Heart left ventricle (tissue), 16 donors: ENCODE data around the gene FDX2. TPM values are rescaled to one million over a fixed set of nuclear protein-coding genes. Genes with fewer than 3 reads are reported as not detected.

Experiments used
- ATAC-seq, 4 donors: fragments of 200-7000 bp; cut with Tn5 transposase; one replicate each; pipeline ENCODE4 v1.9.1; 2020 to 2022; ENCODE audit warnings: moderate library complexity in 4 of 4, mild to moderate bottlenecking in 3 of 4, moderate number of reproducible peaks in 1 of 4
- DNase-seq, 5 donors: peaks; one replicate each; pipeline ENCODE4 v3.0.0-alpha.2; 2020
- H3K27ac ChIP-seq, 12 donors: fragments of 200-600 bp; sonication (generic) in 4 of 12; one replicate each; pipeline versions ENCODE4 v1.5.0 to v1.8.0; 2016 to 2022; ENCODE audit warnings: mild to moderate bottlenecking in 2 of 12
- H3K27me3 ChIP-seq, 9 donors: fragments of 200-600 bp; sonication (generic) in 2 of 9; one replicate each; pipeline versions ENCODE4 v1.5.1 to v1.8.0; 2016 to 2022; ENCODE audit warnings: mild to moderate bottlenecking in 3 of 9
- H3K36me3 ChIP-seq, 9 donors: fragments of 200-600 bp; sonication (generic) in 2 of 9; one replicate each; pipeline versions ENCODE4 v1.5.0 to v1.8.0; 2018 to 2022; ENCODE audit warnings: mild to moderate bottlenecking in 2 of 9
- H3K4me1 ChIP-seq, 12 donors: fragments of 200-600 bp; sonication (generic) in 4 of 12; one replicate each; pipeline versions ENCODE4 v1.5.0 to v1.8.0; 2016 to 2022; ENCODE audit warnings: mild to moderate bottlenecking in 3 of 12
- H3K4me3 ChIP-seq, 12 donors: fragments of 200-600 bp; sonication (generic) in 4 of 12; one replicate each; pipeline versions ENCODE4 v1.5.0 to v1.8.0; 2017 to 2022; ENCODE audit warnings: mild to moderate bottlenecking in 9 of 12, moderate library complexity in 4 of 12
- H3K9me3 ChIP-seq, 12 donors: fragments of 200-600 bp; sonication (generic) in 4 of 12; one replicate each; pipeline versions ENCODE4 v1.5.0 to v1.8.0; 2016 to 2022; ENCODE audit warnings: mild to moderate bottlenecking in 1 of 12
- POLR2A ChIP-seq, 2 donors: fragments of 450-650 bp; IDR thresholded peaks; one replicate each; pipeline ENCODE4 v1.6.1; 2017; ENCODE audit warnings: antibody characterized with exemption in 2 of 2, mild to moderate bottlenecking in 2 of 2, moderate library complexity in 2 of 2
- WGBS, 4 donors: extraction: QIAGEN DNeasy Blood & Tissue Kit in 2 of 4; methylation state at CpG; one replicate each; pipeline versions ENCODE4 v1.1.5 to v1.1.7; 2013 to 2018; 5-methylcytosine and 5-hydroxymethylcytosine counted together
- intact Hi-C, 10 donors: fragments of 100-400 bp; cut with DNase I; formaldehyde crosslinking; loops; one replicate each; pipeline versions ENCODE4 v1.11.1 to v1.14.2; 2022
- polyA plus RNA-seq, 2 donors: library from polyadenylated mRNA; stranded (reverse); fragments of 200-250 nt; gene quantifications; one replicate each; pipeline ENCODE4 v1.2.3, GENCODE V29; 2013
- total RNA-seq, 9 donors: library from RNA; depleted of rRNA in 2 of 9; stranded (reverse); fragments of >200 nt in 2 of 9; fragmentation: NEBNext Ultra II Directional in 3 of 9; extraction: Animal tissue kit (Norgen Biotek cat#: 25700) in 3 of 9; gene quantifications; one replicate each; pipeline versions ENCODE4 v1.1.0 to v1.2.4, GENCODE V29; 2016 to 2023
- TF ChIP-seq, protein P1 (sequence below), 12 donors: fragments of 200-600 bp; sonication (generic) in 4 of 12; IDR thresholded peaks; one replicate each; pipeline versions ENCODE4 v1.5.0 to v1.8.0; 2018 to 2022; ENCODE audit warnings: antibody characterized with exemption in 12 of 12, mild to moderate bottlenecking in 5 of 12
- donor health status: ischemic (EF 13 %, LVEDD 7.1; RV severe dilation, severe dysfunction).
- donor health status: healthy with polysubstance abuse.
- donor health status: DM: no; HTN: yes; CAD: no.
- donor health status: DM: no; HTN: no; CAD: no.
- donor health status: ischemic (EF 25% LVEDD 6.9; RV normal size, moderate dysfunction).
- donor health status: ischemic (EF 25% LVEDD 5.7; RV mildly dilated, moderate dysfunction).
- donor health status: healthy.
- donor health status: DM: yes; HTN: yes; CAD: no.
- donor health status: ischemic (EF 35%, LVEDD 5.7; RV mildly dilated, moderate dysfunction).
- donor health status: nonischemic (EF 11% LVEDD 7.7; RV severe dilation, severe dysfunction).
- donor health status: DM: yes; HTN: yes; CAD: no.
- donor health status: PGD.
- donor health status: ischemic (EF 29% LVEDD 5.4; RV normal size, mild dysfunction).
- donor health status: nonischemic (EF 23%, LVEDD 6.1; RV moderate dilation, normal function).

The FDX2 gene
- total and polyA plus RNA-seq, 11 donors, result 12.8 to 37.3 (median 18.3) TPM

GRCh38 chr19:10335352-10335985 lies 19.7 kb upstream of the FDX2 start:
- WGBS, 4 donors, result 46 to 59% (median 54%) methylated on average over 17 to 26 of the region's 26 CpGs
- H3K27me3 ChIP-seq, result no peaks in the 10 kb centered on the region
- no peaks in the 10 kb centered on the region for H3K9me3 ChIP-seq
- no peak for TF ChIP-seq POLR2A (IDR thresholded peaks at IDR 0.05)
- TF ChIP-seq, protein P1, sequence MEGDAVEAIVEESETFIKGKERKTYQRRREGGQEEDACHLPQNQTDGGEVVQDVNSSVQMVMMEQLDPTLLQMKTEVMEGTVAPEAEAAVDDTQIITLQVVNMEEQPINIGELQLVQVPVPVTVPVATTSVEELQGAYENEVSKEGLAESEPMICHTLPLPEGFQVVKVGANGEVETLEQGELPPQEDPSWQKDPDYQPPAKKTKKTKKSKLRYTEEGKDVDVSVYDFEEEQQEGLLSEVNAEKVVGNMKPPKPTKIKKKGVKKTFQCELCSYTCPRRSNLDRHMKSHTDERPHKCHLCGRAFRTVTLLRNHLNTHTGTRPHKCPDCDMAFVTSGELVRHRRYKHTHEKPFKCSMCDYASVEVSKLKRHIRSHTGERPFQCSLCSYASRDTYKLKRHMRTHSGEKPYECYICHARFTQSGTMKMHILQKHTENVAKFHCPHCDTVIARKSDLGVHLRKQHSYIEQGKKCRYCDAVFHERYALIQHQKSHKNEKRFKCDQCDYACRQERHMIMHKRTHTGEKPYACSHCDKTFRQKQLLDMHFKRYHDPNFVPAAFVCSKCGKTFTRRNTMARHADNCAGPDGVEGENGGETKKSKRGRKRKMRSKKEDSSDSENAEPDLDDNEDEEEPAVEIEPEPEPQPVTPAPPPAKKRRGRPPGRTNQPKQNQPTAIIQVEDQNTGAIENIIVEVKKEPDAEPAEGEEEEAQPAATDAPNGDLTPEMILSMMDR (IDR thresholded peaks at IDR 0.05), result peak in 1 of 12 donors; percentile 4
- intact Hi-C loops, result loop anchor here in 4 of 10 donors (2.0 to 10.0 kb wide), 2 partner anchors 45 to 49 kb away; partner anchors contain the start of gene TYK2 (in 4 of the 4)
- H3K4me1 ChIP-seq, result peaks cover 0 to 54% (median 24%) of the 10 kb centered on the region in 12 donors
- DNase-seq, result peak in 2 of 5 donors; percentile 38 to 53
- H3K4me3 ChIP-seq, result peak overlapping the region in 9 of 12 donors; percentile 64 to 90 (median 73)
- peak overlapping the region in 11 of 12 donors; percentile 35 to 94 (median 85) for H3K27ac ChIP-seq
- H3K36me3 ChIP-seq, result peaks cover 0 to 7% (median under 1%) of the 10 kb centered on the region in 9 donors
- peak in 1 of 4 donors; percentile 17 for ATAC-seq

DNA sequence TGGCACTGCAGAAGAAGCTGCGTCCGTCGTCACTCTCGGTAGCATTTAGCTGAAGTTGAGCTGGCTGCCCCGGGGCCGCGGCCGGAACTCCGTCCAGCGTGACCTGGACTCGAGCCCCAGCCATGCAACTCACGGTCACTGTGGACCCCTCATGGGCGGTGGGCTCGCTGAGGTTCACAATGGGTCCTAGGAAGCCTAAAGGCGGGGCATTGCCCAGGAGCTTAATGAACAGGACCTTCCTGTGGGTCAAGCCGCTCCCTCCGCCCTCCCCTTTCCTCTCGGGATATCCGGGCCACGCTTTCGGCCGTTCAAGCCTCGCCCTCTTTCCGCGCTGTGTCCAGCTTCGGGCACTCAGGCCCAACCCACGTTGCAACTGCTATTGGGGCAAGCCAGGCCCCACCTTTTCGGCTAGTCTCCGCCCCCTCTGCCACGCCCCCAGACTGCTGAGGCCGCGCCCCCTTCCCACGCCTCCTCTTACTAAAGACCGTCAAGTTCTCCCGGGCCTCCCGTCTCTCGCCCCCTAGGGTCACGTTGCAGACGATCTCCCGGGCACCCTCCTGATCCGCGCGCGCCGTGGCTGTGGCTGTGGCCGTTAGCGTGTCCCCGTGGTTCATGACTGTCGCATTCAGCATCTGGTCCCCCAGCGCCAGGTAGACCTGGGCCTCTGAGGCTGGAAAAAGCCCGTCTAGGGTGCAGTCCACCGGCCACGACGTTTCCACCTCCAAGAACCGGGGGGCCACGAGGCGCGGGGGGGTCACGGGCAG lies 19.0 kb upstream of the FDX2 start:
- ATAC-seq, result peak; percentile 86 to 92 (median 88)
- DNase-seq, result peak; percentile 94 to 97 (median 96)
- intact Hi-C loops, result loop anchor here in 5 of 10 donors (1.0 to 10.0 kb wide), 6 partner anchors 46 to 64 kb away; partner anchors contain the start of genes TYK2 (in 5 of the 5), ICAM1 (in 2 of the 5), ICAM4 (in 1 of the 5) and ICAM5 (in 1 of the 5)
- H3K36me3 ChIP-seq, result peaks cover 0 to 14% (median 8%) of the 10 kb centered on the region in 9 donors
- TF ChIP-seq POLR2A (IDR thresholded peaks at IDR 0.05), result peak in 1 of 2 donors; percentile 74
- TF ChIP-seq, protein P1 (IDR thresholded peaks at IDR 0.05), result peak in 3 of 12 donors; percentile 8 to 18 (median 18)
- 2 to 14% (median 9%) methylated on average over 31 to 59 of the region's 59 CpGs for WGBS, 4 donors
- H3K4me3 ChIP-seq, result peak overlapping the region; percentile 50 to 90 (median 71)
- H3K4me1 ChIP-seq, result peaks cover 0 to 47% (median 24%) of the 10 kb centered on the region in 12 donors
- H3K9me3 ChIP-seq, result no peaks in the 10 kb centered on the region
- H3K27me3 ChIP-seq, result no peaks in the 10 kb centered on the region
- peak overlapping the region; percentile 31 to 94 (median 86) for H3K27ac ChIP-seq

DNA sequence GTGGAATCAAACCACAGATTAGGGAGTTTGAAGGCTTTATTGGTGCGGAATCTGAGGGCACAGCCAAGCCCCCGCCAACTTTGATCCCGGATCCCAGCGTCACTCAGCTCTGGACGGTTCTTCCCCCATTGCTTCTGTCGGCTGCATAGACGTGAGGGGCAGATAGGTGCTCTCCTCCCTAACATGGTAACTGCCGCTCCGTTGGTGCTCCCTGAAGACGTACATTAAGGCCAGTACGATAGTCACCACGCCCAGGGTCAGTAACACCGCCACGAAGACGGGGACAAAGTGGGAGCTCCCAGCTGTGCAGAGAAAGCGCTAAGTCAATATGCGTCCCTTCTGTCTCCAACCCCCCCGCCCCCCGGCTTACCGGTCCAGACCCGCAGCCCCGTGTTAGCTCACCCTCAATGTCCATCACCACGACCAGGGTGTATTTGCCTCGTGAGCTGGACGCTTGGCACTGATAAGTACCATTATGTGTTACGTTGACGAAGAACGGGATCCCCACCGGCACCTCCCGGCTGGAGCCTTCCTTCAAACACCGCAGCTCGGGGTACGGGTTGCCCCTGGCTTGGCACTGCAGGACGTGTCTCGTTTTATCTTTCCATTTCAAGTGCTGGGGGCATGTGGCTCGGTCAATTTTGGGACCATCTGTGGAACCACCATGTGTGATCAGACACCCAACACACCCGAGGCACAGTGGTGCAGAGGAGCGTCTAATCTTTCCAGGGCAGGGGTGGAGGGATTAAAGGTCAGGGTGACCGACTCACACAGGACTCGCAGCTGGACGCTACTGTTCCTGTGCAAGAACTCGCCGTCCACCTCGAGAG lies 18.2 kb upstream of the FDX2 start:
- no peak for TF ChIP-seq POLR2A (IDR thresholded peaks at IDR 0.05)
- TF ChIP-seq, protein P1 (IDR thresholded peaks at IDR 0.05), result no peak
- WGBS, 4 donors, result 2 to 16% (median 10%) methylated on average over 27 to 44 of the region's 44 CpGs
- peak in 1 of 4 donors; percentile 0 for ATAC-seq

More for the DNA sequence above, 18.2 kb upstream of the FDX2 start:
- intact Hi-C loops, result loop anchor here in 6 of 10 donors (1.0 to 10.0 kb wide), 7 partner anchors 17 to 64 kb away; partner anchors contain the start of genes TYK2 (in 5 of the 6), ICAM1 (in 2 of the 6), FDX2 (in 1 of the 6) and ICAM4 (in 1 of the 6)
- no peaks in the 10 kb centered on the region for H3K27me3 ChIP-seq
- H3K36me3 ChIP-seq, result peaks cover 0 to 22% (median 16%) of the 10 kb centered on the region in 9 donors
- no peaks in the 10 kb centered on the region for H3K9me3 ChIP-seq
- H3K4me1 ChIP-seq, result peaks cover 0 to 39% (median 24%) of the 10 kb centered on the region in 12 donors
- peak overlapping the region; percentile 50 to 90 (median 71) for H3K4me3 ChIP-seq
- peak overlapping the region; percentile 31 to 94 (median 88) for H3K27ac ChIP-seq
- DNase-seq, result no peak
